ENCODE results near the gene SLC25A14. TPM values are rescaled to one million over a fixed set of nuclear protein-coding genes. Genes with fewer than 3 reads are reported as not detected.

SLC25A14 gene
- total and polyA plus RNA-seq, 2 of the 8 experiments (the other 6 are each of a cell fraction or from before 2014, with no cell fraction given) = 9.3 to 14.2 TPM

DNA sequence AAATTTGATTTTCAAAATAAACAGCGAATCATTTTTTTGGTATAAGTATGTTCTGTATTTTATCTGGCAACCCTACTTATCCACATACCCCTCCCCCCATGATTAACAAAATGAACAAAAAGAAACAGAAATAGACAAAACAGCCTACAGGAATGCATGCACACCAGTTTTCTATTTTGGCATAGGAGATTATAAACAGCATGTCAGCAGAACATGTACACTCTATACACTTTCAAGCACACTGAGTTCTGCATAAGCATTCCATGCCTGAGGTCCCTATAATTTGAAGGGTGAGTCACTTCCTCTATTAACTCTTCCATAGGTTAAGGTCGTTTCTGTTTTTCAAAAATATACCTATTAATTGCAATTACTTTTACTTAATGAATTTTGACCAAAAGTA lies 43.0 kb upstream of the SLC25A14 start (continued):
- TF ChIP-seq, protein P1, sequence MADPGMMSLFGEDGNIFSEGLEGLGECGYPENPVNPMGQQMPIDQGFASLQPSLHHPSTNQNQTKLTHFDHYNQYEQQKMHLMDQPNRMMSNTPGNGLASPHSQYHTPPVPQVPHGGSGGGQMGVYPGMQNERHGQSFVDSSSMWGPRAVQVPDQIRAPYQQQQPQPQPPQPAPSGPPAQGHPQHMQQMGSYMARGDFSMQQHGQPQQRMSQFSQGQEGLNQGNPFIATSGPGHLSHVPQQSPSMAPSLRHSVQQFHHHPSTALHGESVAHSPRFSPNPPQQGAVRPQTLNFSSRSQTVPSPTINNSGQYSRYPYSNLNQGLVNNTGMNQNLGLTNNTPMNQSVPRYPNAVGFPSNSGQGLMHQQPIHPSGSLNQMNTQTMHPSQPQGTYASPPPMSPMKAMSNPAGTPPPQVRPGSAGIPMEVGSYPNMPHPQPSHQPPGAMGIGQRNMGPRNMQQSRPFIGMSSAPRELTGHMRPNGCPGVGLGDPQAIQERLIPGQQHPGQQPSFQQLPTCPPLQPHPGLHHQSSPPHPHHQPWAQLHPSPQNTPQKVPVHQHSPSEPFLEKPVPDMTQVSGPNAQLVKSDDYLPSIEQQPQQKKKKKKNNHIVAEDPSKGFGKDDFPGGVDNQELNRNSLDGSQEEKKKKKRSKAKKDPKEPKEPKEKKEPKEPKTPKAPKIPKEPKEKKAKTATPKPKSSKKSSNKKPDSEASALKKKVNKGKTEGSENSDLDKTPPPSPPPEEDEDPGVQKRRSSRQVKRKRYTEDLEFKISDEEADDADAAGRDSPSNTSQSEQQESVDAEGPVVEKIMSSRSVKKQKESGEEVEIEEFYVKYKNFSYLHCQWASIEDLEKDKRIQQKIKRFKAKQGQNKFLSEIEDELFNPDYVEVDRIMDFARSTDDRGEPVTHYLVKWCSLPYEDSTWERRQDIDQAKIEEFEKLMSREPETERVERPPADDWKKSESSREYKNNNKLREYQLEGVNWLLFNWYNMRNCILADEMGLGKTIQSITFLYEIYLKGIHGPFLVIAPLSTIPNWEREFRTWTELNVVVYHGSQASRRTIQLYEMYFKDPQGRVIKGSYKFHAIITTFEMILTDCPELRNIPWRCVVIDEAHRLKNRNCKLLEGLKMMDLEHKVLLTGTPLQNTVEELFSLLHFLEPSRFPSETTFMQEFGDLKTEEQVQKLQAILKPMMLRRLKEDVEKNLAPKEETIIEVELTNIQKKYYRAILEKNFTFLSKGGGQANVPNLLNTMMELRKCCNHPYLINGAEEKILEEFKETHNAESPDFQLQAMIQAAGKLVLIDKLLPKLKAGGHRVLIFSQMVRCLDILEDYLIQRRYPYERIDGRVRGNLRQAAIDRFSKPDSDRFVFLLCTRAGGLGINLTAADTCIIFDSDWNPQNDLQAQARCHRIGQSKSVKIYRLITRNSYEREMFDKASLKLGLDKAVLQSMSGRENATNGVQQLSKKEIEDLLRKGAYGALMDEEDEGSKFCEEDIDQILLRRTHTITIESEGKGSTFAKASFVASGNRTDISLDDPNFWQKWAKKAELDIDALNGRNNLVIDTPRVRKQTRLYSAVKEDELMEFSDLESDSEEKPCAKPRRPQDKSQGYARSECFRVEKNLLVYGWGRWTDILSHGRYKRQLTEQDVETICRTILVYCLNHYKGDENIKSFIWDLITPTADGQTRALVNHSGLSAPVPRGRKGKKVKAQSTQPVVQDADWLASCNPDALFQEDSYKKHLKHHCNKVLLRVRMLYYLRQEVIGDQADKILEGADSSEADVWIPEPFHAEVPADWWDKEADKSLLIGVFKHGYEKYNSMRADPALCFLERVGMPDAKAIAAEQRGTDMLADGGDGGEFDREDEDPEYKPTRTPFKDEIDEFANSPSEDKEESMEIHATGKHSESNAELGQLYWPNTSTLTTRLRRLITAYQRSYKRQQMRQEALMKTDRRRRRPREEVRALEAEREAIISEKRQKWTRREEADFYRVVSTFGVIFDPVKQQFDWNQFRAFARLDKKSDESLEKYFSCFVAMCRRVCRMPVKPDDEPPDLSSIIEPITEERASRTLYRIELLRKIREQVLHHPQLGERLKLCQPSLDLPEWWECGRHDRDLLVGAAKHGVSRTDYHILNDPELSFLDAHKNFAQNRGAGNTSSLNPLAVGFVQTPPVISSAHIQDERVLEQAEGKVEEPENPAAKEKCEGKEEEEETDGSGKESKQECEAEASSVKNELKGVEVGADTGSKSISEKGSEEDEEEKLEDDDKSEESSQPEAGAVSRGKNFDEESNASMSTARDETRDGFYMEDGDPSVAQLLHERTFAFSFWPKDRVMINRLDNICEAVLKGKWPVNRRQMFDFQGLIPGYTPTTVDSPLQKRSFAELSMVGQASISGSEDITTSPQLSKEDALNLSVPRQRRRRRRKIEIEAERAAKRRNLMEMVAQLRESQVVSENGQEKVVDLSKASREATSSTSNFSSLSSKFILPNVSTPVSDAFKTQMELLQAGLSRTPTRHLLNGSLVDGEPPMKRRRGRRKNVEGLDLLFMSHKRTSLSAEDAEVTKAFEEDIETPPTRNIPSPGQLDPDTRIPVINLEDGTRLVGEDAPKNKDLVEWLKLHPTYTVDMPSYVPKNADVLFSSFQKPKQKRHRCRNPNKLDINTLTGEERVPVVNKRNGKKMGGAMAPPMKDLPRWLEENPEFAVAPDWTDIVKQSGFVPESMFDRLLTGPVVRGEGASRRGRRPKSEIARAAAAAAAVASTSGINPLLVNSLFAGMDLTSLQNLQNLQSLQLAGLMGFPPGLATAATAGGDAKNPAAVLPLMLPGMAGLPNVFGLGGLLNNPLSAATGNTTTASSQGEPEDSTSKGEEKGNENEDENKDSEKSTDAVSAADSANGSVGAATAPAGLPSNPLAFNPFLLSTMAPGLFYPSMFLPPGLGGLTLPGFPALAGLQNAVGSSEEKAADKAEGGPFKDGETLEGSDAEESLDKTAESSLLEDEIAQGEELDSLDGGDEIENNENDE (IDR thresholded peaks at IDR 0.05; ENCODE audit: insufficient replicate concordance, low read length) = no peak
- TF ChIP-seq RFX5 (IDR thresholded peaks at IDR 0.05; ENCODE audit: borderline replicate concordance, low read depth, low read length) (no peak), TBP (IDR thresholded peaks at IDR 0.05; ENCODE audit: low read depth, low read length) (no peak), POU5F1 (IDR thresholded peaks at IDR 0.05; ENCODE audit: low read depth, low read length) (no peak), PHF8 (conservative IDR thresholded peaks at IDR 0.05; ENCODE audit: low read depth, low read length) (no peak), EP300 (IDR thresholded peaks at IDR 0.05; ENCODE audit: borderline replicate concordance in 1 of 2, low read depth in 2 of 2, low read length in 2 of 2) (no peak), ASH2L (IDR thresholded peaks at IDR 0.05; ENCODE audit: low read length) (no peak)
